OCI-M1 (cell line): ENCODE measurements around the gene ACTRT3.
A peak's percentile ranks its signal among the peaks of the same experiment; 100 is the strongest.
"Not testable (repeated sequence)": the region's sequence is repeated elsewhere in the genome, so short reads cannot be mapped to it uniquely, and the experiment has no call there.

ENCODE experiments used
- DNase-seq: peaks from one replicate; lab custom pipeline; 2025; lab: John Stamatoyannopoulos, UW

ACTRT3 gene

GRCh38 chr3:169772897-169773816 is 3.8 kb upstream of the ACTRT3 start, which contains the start of gene MYNN:
Gene MYNN (plus strand): TSS chr3:169773396. CDS start chr3:169774296, 900 bp downstream.
- peak; percentile 89 for DNase-seq

- DNase-seq, result peak; percentile 78
Observed at GRCh38 chr3:169772305-169772896, 3.0 kb upstream of the ACTRT3 start.

GRCh38 chr3:169771497-169772304 is 2.3 kb upstream of the ACTRT3 start:
- DNase-seq, result peak; percentile 91

GRCh38 chr3:169764882-169765612 is 4.3 kb downstream of the ACTRT3 start, which contains the start of gene TERC:
Gene TERC (minus strand): TSS chr3:169765060.
- peak; percentile 95 for DNase-seq

- peak; percentile 75 for DNase-seq
Observed at GRCh38 chr3:169764312-169764881, 5.0 kb downstream of the ACTRT3 start.

GRCh38 chr3:169760479-169760878 is 8.9 kb downstream of the ACTRT3 start:
- DNase-seq, result peak; percentile 63

- DNase-seq, result peak; percentile 10
Observed at GRCh38 chr3:169759256-169759655, 10.1 kb downstream of the ACTRT3 start.

GRCh38 chr3:169758359-169758994 is 10.9 kb downstream of the ACTRT3 start:
- DNase-seq, result peak; percentile 57

- no peak for DNase-seq
Observed at GRCh38 chr3:169755488-169755887, 13.9 kb downstream of the ACTRT3 start.

- no peak for DNase-seq
Observed at GRCh38 chr3:169754711-169755110, 14.7 kb downstream of the ACTRT3 start.

GRCh38 chr3:169751875-169752274 is 17.5 kb downstream of the ACTRT3 start:
- no peak for DNase-seq

- no peak for DNase-seq
Observed at GRCh38 chr3:169750665-169751064, 18.7 kb downstream of the ACTRT3 start.

- no peak for DNase-seq
Observed at GRCh38 chr3:169748670-169749069, 20.7 kb downstream of the ACTRT3 start.

- peak; percentile 11 for DNase-seq
Observed at GRCh38 chr3:169746924-169747323, 22.4 kb downstream of the ACTRT3 start.

- DNase-seq, result peak; percentile 62
Observed at GRCh38 chr3:169744366-169745054, 24.9 kb downstream of the ACTRT3 start.

- DNase-seq, result no peak
Observed at GRCh38 chr3:169739067-169739466, 30.3 kb downstream of the ACTRT3 start.

GRCh38 chr3:169731857-169732256 is 37.5 kb downstream of the ACTRT3 start:
- DNase-seq, result not testable (repeated sequence)

GRCh38 chr3:169722724-169723123 is 46.6 kb downstream of the ACTRT3 start:
- no peak for DNase-seq

GRCh38 chr3:169718415-169718814 is 50.9 kb downstream of the ACTRT3 start:
- not testable (repeated sequence) for DNase-seq
